Stimulated activated CD4-positive, alpha-beta T cell treated with anti-CD3 and anti-CD28 coated beads, Interleukin-4, amount 100 ng/mL, for 48 hours (primary cell): ENCODE measurements around the gene MEF2D.

Experiments used
- DNase-seq, 2 donors: peaks; one replicate each; pipeline ENCODE4 v3.0.0-alpha.2; 2020; ENCODE audit warnings: low read depth in 2 of 2

MEF2D gene

DNA sequence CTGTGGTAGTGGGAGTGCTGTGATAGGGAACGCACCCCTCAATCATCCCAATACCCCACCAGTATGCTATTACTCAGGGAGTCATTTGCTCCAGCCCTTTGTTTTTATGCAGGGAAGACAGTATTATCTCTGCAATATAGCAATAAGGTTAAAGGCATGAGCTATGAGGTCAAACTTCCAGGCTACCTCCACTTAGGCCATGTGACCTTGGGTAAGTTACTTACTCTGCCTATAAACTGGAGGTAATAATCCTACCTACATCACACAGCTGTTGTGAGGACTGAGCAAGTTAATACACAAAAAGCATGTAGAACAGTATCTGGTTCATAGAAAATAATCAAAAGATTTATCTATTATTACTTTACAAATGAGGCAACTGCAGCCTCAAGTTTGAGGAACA is 30.1 kb downstream of the MEF2D start:
- no peak for DNase-seq

DNA sequence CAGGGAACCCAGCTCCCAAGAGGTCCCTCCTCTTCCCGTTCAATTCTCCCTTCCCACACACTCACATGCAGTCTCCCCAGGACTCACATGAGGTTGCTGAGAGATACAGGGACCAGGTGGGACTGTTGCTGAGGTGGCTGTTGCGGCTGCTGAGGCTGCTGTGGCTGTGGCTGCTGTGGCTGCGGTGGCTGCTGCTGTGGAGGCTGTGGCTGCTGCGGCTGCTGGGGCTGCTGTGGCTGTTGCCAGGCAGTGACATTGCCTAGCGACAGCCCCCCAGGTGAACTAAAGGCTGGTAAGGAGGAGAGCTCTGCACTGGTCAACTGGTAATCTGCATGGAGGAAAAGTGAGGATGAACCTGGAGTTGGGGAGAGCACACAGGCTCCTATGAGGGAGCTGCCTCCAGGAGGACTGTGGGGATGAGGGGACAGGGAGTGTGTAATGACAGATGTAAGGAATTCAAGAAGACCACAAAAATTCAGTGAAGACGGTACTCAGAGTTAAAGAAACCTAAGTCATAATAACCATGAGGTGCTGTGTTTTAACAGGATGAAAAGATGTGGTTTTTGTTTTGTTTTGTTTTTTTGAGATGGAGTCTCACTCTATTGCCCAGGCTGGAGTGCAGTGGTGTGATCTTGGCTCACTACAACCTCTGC is 31.8 kb downstream of the MEF2D start:
- DNase-seq, result no peak

DNA sequence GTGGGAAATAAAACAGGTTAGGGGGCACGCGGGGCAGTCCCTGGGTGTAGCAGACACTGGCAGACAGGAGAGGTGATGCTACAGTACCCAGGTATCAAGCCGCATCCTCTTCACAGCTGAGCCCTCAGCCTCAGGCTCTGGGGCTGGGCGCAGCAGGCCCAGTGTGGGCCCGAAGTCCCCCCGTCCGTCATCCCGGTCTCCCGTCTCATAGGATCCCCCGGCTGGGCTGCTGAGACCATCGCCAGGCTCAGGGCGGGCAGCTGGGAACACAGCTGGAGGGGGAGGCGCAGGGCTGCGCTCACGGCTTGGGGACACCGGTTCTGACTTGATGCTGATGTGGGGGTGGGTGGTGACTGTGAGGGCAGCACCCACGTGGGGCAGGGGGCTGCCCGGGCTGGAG is 32.7 kb downstream of the MEF2D start:
- no peak for DNase-seq

DNA sequence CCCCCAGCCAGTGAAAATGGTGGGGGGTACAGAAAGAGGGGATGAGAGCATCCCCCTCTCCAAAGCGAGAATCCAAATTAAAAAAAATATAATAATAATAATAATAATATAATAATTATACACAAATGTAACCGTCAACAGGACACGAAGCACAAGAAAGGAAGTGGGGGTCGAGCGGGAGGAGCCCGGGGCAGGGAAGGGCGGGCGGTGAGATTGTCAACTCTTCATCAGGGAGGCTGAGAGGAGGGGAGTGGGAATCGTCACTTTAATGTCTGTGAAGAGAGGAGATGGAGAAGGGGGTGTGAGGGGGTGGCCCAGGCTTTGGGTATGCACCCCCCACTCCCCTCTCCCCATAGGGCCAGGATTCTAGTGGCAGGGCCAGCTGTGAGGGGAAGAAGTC is 33.2 kb downstream of the MEF2D start:
- DNase-seq, result no peak

DNA sequence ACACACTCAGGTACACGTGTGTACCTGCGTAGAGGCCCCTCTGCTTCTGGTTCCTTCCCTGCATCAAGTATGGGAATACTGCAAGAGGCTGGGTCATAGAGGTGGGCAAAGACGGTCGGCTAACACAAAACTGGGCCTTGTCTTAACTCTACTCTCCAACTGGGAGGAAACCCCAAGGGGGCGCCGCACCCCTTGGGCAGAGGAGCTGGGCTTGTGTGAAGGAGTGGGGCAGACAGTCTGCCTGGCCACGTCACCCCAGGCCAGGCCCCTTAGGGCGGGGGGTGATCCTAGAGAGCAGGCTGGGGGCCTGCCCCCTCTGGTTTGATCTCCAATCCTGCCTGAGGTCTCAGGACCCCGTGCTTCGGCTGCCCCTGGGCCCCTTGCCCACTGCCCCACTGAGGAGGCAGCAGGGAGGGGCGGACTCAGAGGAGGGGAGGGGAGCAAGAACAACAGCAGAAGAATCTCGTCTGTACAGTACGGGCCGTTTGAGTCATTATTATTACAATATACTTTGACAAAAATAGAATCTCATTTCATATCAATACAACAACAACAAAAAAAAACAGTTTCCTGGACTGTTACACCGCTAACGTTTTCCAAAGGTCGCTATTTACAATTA is 34.7 kb downstream of the MEF2D start:
- no peak for DNase-seq

DNA sequence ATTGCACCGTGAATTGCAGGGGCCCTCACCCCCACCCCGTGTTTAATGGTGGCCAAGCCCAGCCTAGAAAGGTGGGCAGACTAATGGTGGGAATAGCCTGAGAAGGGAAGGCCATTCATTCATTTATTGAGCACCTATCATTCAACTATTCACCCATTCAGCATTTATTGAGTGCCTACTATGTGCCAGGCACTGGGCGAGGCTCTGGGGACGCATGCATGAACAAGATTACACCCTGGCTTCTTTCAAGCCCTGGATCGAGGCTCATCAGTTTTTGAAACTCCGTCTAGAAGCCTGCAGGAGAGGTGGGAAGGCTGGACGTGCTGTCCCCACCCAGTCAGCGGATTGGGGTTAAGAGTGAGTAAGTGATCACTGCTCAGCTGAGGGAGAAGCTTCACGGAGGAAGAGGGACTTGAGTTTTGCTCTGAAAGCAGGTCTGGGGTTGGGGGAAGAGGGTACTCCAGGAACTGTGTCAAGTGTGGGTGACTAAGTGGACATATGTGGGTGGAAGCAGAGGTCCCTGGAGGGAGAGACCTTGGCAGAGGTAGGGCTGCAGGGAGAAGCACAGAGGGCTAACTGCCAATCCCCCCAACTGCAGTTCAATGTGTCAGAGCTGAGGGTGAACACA is 35.6 kb downstream of the MEF2D start:
- no peak for DNase-seq

DNA sequence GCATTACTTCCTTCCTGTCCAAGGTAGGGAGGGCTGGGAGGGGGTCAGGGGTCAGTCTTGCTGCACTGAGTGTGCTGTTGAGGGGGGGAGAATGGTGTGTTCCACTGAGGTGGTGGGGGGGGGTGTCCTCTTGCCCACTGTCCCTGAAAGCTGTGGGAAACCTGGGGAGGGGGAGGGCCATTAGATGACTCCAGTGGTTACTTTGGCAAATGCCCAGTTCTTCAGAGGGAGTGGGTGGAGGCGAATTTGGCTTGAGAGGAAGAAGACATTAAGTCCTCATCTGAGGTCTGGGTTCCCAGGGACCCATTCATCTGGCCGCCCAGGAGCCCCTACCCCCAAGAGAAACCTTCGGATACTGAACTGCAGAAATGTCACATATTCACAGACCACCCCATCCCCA is 36.2 kb downstream of the MEF2D start:
- no peak for DNase-seq

DNA sequence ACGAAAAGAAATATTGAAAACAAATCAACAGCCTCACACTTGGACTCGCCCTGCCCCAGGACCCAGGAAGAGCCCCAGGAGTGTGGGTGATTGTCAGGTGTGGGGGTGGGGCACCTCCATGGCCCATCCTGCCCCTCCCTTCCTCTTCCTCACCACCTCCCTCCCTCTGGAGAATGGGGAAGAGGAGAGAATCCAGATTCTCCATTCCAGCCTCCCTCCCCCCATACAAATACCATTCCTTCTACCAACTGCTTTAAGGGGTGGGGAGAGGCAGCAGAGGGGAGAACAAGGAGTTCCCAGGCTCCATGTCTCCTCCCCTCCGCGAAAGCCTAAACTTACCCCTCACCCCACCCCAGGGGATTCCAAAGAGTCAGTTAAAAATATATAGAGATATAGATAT is 36.7 kb downstream of the MEF2D start:
- no peak for DNase-seq

DNA sequence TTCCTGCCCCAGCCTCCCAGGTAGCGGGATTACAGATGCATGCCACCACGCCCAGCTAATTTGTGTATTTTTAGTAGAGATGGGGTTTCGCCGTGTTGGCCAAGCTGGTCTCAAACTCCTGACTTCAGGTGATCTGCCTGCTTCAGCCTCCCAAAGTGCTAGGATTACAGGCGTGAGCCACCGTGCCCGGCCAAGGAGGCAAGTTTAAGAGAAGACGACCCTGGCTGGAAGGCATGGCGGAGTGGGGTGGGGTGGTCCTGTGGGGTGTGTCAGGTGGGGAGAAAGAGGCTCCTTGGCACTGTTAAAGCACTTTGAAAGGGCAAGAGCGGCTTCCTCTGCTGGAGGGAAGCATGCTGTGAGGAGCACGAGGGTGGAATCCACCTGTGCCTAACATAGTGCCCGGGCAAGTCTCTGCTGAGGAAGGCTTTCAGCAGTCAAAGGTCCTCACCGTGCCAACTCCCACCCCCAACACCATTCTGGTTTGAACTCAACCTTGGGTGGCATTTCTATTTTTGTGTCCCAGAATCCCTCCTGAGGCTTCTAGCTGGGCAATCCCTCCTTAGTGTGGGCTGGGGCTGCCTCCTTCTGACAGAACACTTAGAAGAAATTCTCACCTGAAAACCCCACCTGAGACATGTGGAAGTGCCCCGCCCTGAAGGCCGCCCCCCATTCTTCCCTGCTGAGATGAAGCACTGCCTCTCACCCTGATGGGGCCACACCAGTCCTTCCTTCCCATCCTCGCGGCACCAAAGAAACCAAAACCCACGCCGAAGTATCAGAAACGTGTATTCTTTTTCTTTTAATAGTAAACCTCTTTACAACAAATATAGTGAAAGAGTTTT is 37.4 kb downstream of the MEF2D start:
- no peak for DNase-seq

DNA sequence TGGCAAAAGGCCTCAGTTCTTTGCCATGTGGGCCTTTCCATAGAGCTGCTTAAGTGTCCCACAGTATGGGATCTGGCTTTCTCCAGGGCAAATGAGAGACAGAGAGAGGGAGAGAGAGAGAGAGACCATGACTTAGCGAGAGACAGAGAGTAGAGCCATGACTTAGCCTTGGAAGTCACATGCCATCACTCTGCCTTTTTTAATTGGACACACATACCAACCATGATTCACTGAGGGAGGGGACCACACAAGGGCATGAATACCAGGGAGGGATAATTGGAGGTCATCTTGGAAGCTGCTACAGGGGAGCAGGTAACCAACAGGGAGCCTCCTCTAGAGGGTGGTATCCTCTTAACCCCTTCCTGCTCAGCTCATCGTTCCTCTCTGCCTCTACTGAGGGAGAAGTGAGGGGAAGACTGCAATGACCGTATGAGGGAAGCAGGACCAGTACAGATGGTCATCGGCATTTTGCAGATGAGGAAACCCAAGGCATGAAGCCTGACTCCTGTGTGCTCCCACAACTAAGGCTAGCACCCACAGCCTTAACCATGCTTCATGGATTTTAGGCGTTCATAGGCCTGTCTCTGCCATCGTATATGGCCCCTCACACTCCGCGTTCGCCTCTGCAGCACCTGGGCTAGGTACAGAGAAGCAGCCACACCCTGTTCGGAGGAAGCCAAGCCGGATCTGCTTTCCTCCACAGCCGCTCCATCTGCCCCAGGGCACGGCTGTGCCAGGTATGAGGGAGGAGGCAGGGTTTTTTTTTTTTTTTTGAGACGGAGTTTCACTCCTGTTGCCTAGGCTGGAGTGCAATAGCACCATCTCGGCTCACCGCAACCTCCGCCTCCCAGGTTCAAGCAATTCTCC is 38.6 kb downstream of the MEF2D start:
- DNase-seq, result no peak

DNA sequence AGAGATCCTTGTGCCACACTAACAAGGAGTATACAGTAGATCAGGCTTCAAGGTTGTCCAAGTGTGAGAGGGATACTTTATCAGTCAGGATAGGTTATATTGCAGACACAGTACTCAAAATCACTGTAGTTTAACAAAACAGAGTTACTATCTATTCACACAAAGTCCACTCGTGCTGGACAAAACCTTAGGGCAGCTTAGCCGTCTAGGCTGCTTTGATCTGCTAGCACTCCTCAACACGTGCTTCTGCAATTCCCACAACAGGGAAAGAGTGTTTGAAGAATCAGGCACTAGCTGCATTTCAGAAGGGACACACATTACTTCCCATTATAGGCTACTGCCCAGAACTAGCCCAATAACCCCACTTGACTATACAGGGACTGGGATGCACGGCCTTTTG is 39.5 kb downstream of the MEF2D start:
- DNase-seq, result no peak

DNA sequence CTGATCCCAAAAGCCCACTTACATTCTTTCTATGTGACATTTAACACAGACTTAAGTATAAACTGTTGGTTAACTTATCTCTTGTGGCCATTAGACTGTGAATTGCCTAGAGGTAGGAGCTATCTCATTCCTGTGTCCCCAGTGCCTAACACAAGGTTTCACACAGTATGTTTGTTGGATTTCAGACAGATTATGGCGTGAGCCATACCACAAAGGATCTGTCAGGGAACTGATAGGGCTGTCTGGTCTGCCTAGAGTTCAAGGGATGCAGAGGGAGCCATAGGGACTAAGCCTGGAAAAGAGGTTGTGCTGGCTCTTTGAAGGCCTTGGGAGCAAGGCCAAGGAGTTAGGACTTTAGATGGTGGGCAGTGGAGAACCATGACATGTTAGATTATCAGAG is 40.0 kb downstream of the MEF2D start:
- no peak for DNase-seq

DNA sequence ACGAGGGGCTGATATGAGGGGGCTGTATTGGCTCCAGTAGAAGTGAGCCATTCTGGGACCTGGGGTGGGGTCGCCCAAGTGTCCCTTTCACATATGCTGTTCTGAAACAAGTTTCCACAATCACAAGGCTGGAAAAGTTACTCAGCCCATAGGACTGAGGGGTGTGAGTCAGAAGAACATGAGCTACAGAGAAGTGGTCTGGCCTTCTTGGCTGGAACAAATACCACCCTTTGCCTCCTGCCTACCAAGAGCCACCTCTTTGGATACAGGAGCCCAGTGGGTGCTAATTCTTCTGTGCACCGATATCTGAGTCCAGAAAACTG is 42.4 kb downstream of the MEF2D start:
- no peak for DNase-seq

DNA sequence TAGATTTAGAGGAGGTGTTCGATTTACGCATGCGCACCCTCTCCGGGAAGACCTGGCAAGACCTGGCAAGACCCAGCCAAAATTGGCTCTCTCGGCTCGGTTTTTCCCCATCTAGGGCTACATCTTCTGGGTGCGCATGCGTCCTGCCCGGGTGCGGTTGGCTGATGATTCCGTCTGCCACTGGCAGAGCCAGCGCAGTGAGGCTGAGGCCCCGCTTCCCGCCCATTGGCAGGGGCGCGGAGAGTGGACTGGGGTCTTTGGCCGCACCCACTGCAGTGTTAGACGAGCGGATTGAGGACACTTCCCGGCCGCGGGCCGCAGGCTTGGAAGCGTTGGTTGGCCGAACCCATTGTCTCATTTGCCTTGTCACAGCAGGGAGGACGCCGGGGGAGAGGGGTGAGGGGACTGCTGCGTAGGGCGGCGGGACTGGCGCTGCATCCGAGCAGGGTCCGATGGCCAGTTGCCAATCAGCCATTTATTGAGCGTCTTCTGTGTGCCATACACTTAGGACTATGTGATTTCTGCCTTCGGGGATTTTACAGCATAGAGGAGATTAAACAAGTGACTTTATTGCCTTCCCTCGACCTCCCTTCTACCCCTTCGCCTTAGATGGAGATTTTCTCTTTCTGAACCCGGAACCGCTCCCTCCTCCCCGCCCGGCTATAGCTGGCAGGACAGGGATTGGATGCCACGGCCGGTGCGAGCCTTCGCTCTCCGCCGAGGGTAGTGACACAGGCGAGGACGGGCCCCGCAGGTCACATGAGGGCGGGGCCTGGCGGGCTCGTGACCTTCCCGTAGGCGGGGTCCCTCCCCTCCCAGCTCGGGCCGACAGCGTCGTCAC is 43.7 kb downstream of the MEF2D start:
- DNase-seq, result peak; percentile 96 to 97

DNA sequence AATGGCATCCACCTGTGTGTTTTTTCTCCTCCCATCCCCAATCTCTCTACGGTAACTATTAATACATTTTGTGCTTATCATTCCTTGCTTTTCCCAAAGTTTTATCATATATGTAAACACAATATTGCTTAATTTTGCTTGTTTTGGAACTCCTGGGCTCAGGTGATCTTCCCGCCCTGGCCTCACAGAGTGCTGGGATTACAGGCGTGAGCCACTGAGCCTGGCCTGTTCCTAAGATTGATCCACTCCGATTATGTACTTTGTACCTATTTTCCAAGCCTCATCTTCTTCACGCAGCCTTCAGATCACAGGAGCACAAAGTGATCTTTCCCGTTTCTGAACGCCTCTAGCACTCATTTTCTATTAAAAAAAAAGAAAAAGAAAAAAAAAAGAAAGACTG is 45.2 kb downstream of the MEF2D start:
- no peak for DNase-seq

DNA sequence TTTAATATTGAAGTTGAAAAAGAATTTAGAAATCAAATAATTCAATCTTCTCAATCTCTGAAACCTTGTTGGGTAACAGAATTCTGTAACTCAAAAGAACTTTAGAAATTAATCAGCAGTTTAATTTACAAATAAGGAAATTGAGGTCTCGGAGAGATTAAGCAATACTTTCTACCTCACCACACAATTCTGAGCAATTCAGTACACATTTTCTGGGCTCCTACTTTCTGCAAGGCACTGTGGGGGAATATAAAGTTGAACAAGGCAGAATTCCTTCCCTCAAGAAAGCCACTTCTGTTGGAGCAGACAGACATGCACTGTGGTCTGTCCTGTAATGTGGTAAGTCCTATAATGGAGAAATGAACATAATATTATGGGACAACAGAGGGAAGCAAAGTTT is 47.7 kb downstream of the MEF2D start:
- DNase-seq, result no peak

DNA sequence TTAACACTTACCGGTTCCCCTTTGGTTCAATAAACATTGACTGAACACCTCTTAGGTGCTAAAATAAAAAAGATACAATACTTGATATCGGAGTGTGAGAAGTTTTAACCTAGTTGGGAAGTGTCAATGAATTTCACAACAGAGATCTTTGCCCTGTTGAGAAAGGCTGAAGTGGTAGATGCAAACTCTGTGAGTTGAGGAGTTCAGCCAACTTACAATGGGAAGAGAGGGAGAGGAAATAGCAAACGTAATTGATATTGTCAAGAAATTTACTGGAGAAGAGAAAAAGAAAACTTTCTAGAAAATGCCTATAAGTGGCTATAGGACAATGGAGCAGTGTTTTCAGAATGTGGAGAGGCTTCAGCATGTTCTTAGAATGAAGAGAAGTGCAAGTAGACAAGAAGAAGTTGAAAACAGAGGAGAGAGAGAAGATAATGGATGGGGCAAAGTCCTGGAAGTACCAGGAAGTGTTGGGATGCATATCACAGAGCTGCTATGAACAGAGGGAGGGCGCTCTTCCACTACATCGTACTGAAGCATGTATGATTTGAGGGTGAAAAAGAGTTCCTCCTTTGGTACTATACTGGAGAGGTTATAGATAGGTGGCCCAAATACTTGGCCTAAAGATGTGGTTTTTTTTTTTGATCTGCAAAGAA is 48.9 kb downstream of the MEF2D start:
- DNase-seq, result no peak

DNA sequence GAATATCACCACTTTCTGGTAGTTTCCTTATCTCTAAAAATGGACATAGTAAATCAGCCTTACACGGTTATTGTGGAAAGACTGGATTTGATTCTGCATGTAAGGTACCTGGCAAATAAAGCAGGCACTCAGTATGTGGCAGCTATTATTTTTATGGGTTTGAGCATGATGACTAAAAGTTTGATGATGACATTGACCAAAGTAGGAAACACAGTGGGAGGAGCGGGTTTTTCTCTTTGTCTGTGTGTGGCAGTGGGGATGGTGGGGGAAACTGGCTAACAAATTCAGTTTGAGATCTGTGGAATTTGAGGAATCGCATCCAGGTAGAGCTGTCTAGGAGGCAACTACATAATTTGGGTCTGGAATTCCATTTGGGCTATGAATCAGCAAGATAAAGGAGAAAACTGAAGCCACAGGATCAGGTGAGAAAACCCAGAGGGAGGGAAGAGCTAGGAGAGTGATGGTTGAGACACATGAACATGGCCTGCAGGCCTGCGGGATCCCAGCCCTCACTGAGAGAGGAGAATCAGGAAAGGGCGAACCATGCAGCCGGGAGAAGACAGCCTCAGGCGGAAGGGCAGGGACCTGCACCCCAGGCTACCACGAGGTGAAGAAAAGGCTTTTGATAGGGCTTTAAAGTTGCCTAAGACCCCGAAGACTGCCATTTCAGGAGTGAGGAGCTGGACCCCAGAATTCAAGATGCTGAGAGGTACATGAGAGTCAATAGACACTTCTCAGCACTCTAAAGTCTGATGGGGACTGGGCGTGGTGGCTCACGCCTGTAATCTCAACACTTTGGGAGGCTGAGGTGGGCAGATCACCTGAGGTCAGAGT is 52.2 kb downstream of the MEF2D start:
- DNase-seq, result no peak

DNA sequence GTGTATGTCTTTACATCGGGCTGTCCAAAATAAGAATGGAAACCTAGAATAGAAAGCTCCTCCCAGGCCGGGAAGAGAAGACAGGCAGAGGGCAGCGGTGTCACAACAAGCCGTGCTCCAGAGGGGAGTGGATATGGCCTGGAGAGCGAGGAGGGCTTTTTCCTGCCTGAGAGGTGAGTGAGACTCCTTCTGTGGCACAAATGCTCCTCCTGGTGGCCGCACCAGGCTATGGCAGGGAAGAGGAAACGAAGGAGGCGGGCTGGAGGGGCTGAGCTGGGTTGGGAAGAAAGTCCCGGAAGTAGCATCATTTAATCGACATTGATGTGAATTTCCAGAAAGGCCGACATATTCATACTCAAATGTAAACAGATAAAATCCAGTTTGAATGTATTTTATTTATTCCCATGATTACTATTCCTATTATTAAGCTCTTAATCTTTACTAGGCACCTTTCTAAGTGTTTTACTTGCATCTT is 54.7 kb downstream of the MEF2D start:
- DNase-seq, result peak; percentile 70 to 71
